GM12873 (cell line): Measurements from ENCODE around the gene RPS16.

Experiments used
- TF ChIP-seq, protein P1 (sequence below): IDR thresholded peaks from 2 replicates; pipeline ENCODE4 v1.5.1; 2012; ENCODE audit warnings: low read depth, mild to moderate bottlenecking, moderate library complexity, low read length, control low read depth; ENCODE audit not compliant: insufficient read depth; ENCODE audit errors: missing control alignments

The RPS16 gene

DNA sequence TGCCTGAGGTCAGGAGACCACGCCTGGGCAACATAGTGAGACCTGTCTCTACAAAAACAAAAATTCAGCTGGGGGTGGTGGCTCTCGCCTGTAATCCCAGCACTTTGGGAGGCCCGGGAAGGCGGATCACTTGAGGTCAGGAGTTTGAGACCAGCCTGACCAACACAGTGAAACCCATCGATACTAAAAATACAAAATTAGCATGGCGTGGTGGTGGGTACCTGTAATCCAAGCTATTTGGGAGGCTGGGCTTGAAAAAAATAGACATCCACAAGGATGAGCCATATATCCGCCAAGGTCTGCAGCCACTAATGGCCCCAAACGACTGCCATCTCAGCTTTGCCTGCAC lies 3.1 kb downstream of the RPS16 start:
- TF ChIP-seq, protein P1, sequence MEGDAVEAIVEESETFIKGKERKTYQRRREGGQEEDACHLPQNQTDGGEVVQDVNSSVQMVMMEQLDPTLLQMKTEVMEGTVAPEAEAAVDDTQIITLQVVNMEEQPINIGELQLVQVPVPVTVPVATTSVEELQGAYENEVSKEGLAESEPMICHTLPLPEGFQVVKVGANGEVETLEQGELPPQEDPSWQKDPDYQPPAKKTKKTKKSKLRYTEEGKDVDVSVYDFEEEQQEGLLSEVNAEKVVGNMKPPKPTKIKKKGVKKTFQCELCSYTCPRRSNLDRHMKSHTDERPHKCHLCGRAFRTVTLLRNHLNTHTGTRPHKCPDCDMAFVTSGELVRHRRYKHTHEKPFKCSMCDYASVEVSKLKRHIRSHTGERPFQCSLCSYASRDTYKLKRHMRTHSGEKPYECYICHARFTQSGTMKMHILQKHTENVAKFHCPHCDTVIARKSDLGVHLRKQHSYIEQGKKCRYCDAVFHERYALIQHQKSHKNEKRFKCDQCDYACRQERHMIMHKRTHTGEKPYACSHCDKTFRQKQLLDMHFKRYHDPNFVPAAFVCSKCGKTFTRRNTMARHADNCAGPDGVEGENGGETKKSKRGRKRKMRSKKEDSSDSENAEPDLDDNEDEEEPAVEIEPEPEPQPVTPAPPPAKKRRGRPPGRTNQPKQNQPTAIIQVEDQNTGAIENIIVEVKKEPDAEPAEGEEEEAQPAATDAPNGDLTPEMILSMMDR, result no peak

DNA sequence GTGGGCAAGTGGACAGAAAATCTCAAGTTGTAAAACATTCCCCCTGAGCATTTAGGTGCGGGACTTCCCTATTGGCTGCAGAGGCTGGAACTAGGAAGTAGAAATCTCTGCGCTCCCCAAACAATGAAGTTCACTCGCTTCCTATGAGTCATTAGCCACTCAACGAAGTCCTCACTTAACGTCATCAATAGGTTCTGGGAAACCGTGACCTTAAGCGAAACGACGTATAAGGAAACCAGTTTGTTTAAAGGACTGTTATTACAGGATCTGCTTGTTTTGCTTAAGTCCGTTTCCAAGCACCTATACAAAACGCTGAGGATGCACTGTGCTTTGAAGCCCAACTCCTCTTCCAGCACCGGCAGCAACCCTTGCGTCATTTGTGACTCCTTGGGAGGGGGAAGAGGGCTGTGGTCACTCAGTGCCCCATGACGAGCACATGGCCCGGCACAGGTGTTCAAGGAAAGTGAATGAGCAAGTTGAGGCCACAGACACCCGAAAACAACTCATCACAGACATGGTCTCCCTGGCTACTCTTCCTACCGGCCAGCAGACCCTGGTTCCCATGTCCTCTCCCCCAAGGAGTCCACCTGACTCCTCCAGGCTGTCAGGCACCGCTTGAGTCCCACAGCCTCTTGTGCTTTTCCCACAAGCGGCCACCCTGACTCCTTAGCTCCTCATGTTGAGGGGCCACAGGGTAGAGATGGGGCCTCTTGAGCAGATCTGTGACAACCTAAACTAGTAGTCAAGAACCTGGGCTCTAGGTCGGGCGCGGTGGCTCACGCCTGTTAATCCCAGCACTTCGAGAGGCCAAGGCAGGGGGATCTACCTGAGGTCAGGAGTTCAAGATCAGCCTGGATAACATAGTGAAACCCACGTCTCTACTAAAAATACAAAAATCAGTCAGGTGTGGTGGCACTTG lies 4.8 kb downstream of the RPS16 start:
- TF ChIP-seq, protein P1, result no peak

DNA sequence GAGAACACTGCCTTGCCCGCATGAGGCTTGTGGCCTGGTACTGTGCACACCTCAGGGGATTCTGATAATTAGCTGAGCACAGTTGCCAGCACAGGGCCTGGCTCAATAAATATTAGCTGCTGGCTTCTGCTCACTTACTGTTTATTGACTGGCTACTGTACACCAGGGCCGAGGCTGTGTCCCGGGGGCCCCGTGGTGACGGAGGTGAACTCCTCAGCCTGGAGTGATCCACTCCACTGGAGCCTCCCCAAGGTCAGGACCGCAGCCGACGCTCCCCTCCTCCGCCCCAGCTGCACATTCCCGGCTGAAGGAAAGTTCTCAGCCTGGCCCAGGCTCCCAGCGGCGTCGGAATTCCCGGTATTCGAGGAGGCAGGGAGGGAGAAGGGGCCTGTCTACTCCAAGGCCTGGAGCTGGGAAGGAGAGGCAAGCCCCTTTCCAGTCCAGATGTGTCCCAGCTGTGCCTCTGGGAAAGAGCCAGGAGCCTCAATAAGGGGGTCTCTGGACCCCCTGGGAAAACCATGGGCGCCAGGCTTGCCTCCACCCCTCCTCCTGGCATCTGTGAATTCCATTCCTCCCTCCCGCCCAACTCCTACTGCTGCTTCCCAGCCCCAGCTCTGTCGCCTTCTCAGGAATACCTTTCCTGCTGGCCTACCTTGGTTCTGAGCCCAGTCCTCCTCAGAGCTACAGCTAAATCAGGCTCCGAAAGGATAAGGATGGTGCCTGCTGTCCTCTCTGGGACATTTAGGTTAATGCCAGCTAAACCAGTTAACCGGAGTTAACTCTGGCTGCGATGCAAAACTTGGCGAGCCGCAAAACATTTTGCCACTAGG lies 7.3 kb downstream of the RPS16 start:
- TF ChIP-seq, protein P1, result no peak

DNA sequence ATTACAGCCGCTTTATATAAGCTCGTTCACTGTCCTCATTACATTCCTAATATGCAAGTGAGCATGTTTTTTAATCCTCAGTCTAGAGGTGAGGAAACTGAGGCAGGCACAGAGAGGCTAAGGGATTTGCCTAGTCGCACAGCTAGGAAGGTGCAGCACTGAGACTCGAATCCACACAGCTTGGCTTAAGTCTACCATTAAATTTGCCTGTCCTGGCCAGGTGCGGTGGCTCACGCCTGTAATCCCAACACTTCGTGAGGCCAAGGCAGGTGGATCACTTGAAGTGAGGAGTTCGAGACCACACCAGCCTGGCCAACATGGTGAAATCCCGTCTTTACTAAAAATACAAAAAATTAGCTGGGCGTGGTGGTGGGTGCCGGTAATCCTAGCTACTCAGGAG lies 8.0 kb downstream of the RPS16 start:
- TF ChIP-seq, protein P1, result no peak

DNA sequence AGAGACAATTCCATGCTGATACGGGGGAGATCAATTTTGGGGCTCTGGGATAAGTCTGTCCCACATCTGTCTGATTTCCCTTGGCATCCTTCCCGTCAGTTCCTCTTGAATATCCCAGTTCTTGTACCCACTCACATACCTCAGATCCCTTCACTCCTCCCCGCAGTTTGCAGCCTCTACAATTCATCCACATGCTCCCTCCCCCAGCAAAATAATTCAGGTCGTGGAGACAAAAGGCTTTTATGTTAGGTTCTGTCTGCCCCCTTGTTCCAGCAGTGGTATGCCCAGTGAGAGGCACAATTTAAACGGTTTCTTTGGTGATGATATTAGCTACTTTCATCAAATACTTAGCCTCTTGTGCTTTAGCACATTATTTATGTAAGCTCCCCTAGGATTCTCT lies 9.6 kb downstream of the RPS16 start:
- TF ChIP-seq, protein P1, result no peak

DNA sequence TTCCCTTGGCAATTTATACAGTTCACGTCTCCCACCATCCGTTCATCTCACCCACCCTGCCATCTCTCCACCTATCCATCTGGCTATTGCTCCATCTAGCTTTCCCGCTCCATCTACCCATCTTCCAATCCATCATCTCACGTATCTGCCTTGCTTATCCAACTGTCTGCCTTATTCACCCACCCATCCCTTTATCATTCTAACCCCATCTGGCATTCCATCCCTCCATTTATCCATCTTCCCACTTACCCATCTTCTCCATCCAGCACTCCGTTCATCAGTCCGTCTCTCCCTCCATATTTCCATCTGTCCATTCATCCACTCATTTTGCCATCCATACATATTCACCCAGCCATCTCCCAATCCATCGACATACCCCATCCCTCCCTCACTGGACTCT lies 10.0 kb downstream of the RPS16 start:
- TF ChIP-seq, protein P1, result no peak

DNA sequence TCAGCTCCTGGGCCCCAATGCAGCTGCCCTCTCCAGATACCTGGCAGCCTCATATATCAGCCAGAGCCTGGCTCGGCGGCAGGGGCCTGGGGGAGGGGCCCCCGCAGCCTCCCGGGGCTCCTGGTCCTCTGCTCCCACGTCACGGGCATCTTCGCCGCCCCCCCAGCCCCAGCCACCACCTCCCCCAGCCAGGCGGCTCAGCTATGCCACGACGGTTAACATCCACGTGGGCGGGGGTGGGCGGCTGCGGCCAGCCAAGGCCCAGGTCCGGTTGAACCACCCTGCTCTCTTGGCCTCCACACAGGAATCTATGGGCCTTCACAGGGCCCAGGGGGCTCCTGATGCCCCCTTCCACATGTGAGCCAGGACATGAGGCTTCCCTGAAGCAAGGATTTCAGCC lies 10.8 kb downstream of the RPS16 start:
- TF ChIP-seq, protein P1, result no peak
